Activated naive CD4-positive, alpha-beta T cell treated with Interleukin-2 at 50 U/mL for 16 hours (primary cell): ENCODE measurements around the gene TEAD1.

Experiments
- DNase-seq: peaks from one replicate; pipeline ENCODE4 v3.0.0-alpha.2; 2020

The TEAD1 gene

GRCh38 chr11:12768726-12769673 lies 94.8 kb downstream of the TEAD1 start:
- no peak for DNase-seq

GRCh38 chr11:12769834-12770345 lies 95.7 kb downstream of the TEAD1 start:
- DNase-seq: no peak

GRCh38 chr11:12770435-12770834 lies 96.2 kb downstream of the TEAD1 start:
- no peak for DNase-seq

- DNase-seq: no peak
Measured at GRCh38 chr11:12770966-12771597, 96.9 kb downstream of the TEAD1 start.

- DNase-seq: no peak
Measured at GRCh38 chr11:12771875-12772274, 97.7 kb downstream of the TEAD1 start.

GRCh38 chr11:12772324-12772723 lies 98.1 kb downstream of the TEAD1 start:
- no peak for DNase-seq

- DNase-seq: no peak
Measured at GRCh38 chr11:12773591-12773990, 99.4 kb downstream of the TEAD1 start.

- DNase-seq: no peak
Measured at GRCh38 chr11:12775955-12776354, 101.7 kb downstream of the TEAD1 start.

- DNase-seq: no peak
Measured at GRCh38 chr11:12777208-12777874, 103.1 kb downstream of the TEAD1 start.

GRCh38 chr11:12778240-12778905 lies 104.2 kb downstream of the TEAD1 start:
- DNase-seq: no peak

GRCh38 chr11:12783765-12784164 lies 109.5 kb downstream of the TEAD1 start:
- DNase-seq: no peak

- no peak for DNase-seq
Measured at GRCh38 chr11:12784445-12784844, 110.2 kb downstream of the TEAD1 start.

- no peak for DNase-seq
Measured at GRCh38 chr11:12784987-12785386, 110.8 kb downstream of the TEAD1 start.

- no peak for DNase-seq
Measured at GRCh38 chr11:12785901-12786300, 111.7 kb downstream of the TEAD1 start.

GRCh38 chr11:12786450-12786849 lies 112.2 kb downstream of the TEAD1 start:
- no peak for DNase-seq

GRCh38 chr11:12786891-12787290 lies 112.7 kb downstream of the TEAD1 start:
- no peak for DNase-seq

- no peak for DNase-seq
Measured at GRCh38 chr11:12787847-12788246, 113.6 kb downstream of the TEAD1 start.

- DNase-seq: no peak
Measured at GRCh38 chr11:12789054-12789453, 114.8 kb downstream of the TEAD1 start.

GRCh38 chr11:12789596-12790215 lies 115.5 kb downstream of the TEAD1 start:
- DNase-seq: no peak

- DNase-seq: no peak
Measured at GRCh38 chr11:12790861-12791616, 116.8 kb downstream of the TEAD1 start.

- no peak for DNase-seq
Measured at GRCh38 chr11:12792018-12792417, 117.8 kb downstream of the TEAD1 start.

GRCh38 chr11:12792590-12792989 lies 118.4 kb downstream of the TEAD1 start:
- DNase-seq: no peak
